Measurements from ENCODE around the gene MTM1.

Gene MTM1

GRCh38 chrX:150610043-150610442, 41.6 kb downstream of the MTM1 start:
- no peak for DNase-seq

GRCh38 chrX:150610446-150610845, 42.0 kb downstream of the MTM1 start:
- DNase-seq, result no peak

- no peak for DNase-seq
These were observed 46.9 kb downstream of the MTM1 start for GRCh38 chrX:150615356-150615755.

- DNase-seq, result no peak
These were observed 47.9 kb downstream of the MTM1 start for GRCh38 chrX:150616179-150616862.

GRCh38 chrX:150616863-150617198, 48.4 kb downstream of the MTM1 start:
- DNase-seq, result no peak

GRCh38 chrX:150621652-150622051, 53.2 kb downstream of the MTM1 start:
- DNase-seq, result no peak

- no peak for DNase-seq
These were observed 55.2 kb downstream of the MTM1 start for GRCh38 chrX:150623583-150623982.

GRCh38 chrX:150625097-150625496, 56.7 kb downstream of the MTM1 start:
- no peak for DNase-seq

GRCh38 chrX:150625875-150626274, 57.5 kb downstream of the MTM1 start:
- DNase-seq, result no peak

- no peak for DNase-seq
These were observed 59.5 kb downstream of the MTM1 start for GRCh38 chrX:150627957-150628356.

- DNase-seq, result no peak
These were observed 67.5 kb downstream of the MTM1 start for GRCh38 chrX:150635952-150636351.

GRCh38 chrX:150642423-150642822, 74.0 kb downstream of the MTM1 start:
- no peak for DNase-seq

- no peak for DNase-seq
These were observed 74.8 kb downstream of the MTM1 start for GRCh38 chrX:150643271-150643670.

- no peak for DNase-seq
These were observed 75.5 kb downstream of the MTM1 start for GRCh38 chrX:150643958-150644357.

GRCh38 chrX:150644422-150644821, 76.0 kb downstream of the MTM1 start:
- no peak for DNase-seq

GRCh38 chrX:150647331-150647730, 78.9 kb downstream of the MTM1 start:
- DNase-seq, result no peak

- no peak for DNase-seq
These were observed 80.0 kb downstream of the MTM1 start for GRCh38 chrX:150648296-150648940.

GRCh38 chrX:150649096-150649870, 80.9 kb downstream of the MTM1 start:
- DNase-seq, result no peak

- DNase-seq, result no peak
These were observed 83.5 kb downstream of the MTM1 start for GRCh38 chrX:150651906-150652305.

- DNase-seq, result no peak
These were observed 87.4 kb downstream of the MTM1 start for GRCh38 chrX:150655788-150656187.

- no peak for DNase-seq
These were observed 94.7 kb downstream of the MTM1 start for GRCh38 chrX:150663073-150663472.

GRCh38 chrX:150664290-150664689, 95.9 kb downstream of the MTM1 start:
- no peak for DNase-seq

- no peak for DNase-seq
These were observed 107.8 kb downstream of the MTM1 start for GRCh38 chrX:150676221-150676620.

GRCh38 chrX:150680974-150681373, 112.6 kb downstream of the MTM1 start:
- no peak for DNase-seq
